22Rv1 (cell line): ENCODE data around the gene ZNF462.

Experiments
- H3K27ac ChIP-seq: fragments of 450-650 bp; 2 replicates; pipeline ENCODE4 v1.5.1; 2017
- ZFX ChIP-seq: fragments of 450-650 bp; IDR thresholded peaks from 2 replicates; pipeline ENCODE4 v1.6.1; 2017; ENCODE audit warnings: antibody characterized with exemption, borderline replicate concordance
- TF ChIP-seq, protein P1 (sequence below): fragments of 450-650 bp; IDR thresholded peaks from 2 replicates; pipeline ENCODE4 v1.5.1; 2017; ENCODE audit warnings: mild to moderate bottlenecking

The ZNF462 gene

DNA sequence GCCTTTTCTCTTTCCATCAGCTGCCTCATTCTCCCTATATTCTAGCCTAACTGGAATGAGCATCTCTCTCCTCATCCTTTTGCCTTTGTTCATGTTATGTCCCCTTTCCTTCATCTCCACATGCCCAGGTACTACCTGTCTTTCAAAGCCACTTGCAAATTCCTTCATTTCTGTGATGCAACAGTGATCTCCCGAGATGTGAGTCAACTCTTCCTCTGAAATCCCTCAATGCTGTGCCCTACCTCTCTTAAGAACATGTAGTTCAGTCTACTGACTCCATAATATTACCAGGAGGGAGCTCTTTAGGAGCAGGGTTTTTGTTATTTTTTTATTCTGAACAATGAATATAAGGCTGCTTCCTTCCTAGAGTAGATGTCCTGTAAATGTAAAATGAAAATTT lies 91.6 kb downstream of the ZNF462 start:
- TF ChIP-seq, protein P1, sequence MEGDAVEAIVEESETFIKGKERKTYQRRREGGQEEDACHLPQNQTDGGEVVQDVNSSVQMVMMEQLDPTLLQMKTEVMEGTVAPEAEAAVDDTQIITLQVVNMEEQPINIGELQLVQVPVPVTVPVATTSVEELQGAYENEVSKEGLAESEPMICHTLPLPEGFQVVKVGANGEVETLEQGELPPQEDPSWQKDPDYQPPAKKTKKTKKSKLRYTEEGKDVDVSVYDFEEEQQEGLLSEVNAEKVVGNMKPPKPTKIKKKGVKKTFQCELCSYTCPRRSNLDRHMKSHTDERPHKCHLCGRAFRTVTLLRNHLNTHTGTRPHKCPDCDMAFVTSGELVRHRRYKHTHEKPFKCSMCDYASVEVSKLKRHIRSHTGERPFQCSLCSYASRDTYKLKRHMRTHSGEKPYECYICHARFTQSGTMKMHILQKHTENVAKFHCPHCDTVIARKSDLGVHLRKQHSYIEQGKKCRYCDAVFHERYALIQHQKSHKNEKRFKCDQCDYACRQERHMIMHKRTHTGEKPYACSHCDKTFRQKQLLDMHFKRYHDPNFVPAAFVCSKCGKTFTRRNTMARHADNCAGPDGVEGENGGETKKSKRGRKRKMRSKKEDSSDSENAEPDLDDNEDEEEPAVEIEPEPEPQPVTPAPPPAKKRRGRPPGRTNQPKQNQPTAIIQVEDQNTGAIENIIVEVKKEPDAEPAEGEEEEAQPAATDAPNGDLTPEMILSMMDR: no peak
- TF ChIP-seq ZFX: no peak
- H3K27ac ChIP-seq: no peak overlapping the region

DNA sequence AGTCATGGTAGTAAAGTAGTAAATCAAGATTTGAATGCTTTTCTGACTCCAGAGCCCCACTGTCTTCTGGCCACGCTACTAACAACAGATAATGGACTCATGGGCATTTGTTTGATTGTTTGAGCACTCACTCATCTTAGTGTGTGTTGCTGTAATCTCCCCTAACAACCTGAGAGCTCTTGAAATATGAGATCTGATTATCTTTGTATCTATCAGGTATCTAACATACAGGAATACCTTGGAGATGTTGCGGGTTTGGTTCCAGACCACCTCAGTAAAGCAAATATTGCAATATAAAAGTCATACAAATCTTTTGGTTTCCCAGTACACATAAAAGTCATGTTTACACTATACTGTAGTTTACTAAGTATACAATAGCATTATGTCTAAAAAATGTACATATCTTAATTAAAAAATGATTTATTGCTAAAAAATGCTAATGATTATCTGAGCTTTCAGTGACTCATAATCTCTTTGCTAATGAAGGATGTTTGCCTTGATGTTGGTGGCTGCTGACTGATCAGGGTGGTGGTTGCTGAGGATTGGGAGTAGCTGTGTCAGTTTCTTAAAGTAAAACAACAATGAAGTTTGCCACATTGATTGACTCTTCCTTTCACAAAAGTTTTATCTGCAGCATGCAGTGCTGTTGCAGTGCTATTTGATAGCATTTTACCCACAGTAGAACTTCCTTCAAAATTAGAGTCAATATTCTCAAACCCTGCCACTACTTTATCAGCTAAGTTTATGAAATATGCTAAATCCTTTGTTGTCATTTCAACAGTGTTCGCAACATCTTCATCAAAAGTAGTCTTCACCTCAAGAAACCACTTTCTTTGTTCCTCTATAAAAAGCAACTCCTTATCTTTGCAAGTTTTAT lies 92.2 kb downstream of the ZNF462 start:
- no peak overlapping the region for H3K27ac ChIP-seq
- TF ChIP-seq ZFX: no peak
- TF ChIP-seq, protein P1: no peak

DNA sequence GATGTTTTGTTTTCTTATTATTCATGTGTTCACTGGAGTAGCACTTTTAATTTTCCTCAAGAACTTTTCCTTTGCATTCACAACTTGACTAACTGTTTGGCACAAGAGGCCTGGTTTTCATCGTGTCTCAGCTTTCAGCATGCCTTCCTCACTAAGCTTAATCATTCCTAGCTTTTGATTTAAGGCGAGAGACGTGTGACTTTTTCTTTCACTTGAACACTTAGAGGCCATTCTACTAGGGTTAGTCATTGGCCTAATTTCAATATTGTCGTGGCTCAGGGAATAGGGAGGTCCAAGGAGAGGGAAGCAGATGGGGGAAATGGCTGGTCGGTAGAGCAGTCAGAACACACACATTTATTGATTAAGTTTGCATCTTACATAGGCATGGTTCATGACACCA lies 94.0 kb downstream of the ZNF462 start:
- no peak overlapping the region for H3K27ac ChIP-seq
- TF ChIP-seq ZFX: no peak
- TF ChIP-seq, protein P1: no peak

DNA sequence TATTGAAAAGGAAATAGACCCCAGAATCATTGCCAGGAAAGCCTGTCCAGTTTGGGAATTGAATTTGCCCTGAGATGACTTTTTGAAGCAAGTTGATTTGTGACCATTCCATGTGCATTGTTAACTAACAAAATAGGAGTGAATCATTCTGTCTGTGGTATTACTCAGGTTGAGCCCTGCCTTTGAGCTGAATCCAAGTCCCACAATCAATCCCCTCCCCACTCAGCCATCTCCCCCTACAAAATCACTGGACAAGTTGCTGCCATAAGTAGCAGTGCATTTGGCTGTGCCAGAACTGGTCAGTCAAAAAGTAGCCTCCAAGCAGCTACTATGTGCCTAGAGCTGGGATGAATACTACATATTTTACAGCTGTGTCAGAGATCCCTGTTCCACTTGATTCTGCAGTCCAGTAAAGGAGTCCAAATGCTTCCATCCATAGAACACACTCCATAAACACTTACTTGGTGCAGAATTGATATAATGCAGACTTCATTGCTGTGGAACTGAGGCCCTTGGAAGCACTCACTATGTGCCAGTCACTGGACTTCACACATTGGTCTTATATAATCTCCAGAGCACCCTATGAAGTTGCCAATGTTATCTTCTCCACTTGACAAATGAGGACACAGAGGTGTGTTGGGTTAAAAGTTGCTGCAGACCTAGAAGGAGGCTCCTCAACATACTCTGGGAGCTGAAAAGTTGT lies 96.1 kb downstream of the ZNF462 start:
- no peak for TF ChIP-seq ZFX
- TF ChIP-seq, protein P1: no peak
- H3K27ac ChIP-seq: no peak overlapping the region

DNA sequence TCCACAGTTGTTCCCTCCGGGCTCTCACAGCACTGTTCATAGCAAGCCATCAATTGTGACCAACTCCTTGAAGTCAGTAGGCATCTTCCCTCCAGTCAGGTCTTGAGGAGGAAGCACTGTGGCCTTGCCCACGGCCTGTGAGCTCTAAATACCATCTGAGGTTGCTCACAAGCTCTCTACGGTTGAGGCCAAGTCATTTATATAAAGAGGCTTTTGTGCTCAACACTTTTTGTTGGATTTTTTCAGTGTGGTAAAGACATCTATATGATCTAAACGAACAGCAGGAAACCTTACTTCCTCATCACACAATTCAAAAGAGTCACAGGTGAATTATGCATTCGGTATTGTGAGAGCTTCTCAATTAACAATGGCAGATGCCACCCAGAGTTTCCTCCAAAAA lies 97.3 kb downstream of the ZNF462 start:
- no peak overlapping the region for H3K27ac ChIP-seq
- TF ChIP-seq, protein P1: no peak
- TF ChIP-seq ZFX: no peak

DNA sequence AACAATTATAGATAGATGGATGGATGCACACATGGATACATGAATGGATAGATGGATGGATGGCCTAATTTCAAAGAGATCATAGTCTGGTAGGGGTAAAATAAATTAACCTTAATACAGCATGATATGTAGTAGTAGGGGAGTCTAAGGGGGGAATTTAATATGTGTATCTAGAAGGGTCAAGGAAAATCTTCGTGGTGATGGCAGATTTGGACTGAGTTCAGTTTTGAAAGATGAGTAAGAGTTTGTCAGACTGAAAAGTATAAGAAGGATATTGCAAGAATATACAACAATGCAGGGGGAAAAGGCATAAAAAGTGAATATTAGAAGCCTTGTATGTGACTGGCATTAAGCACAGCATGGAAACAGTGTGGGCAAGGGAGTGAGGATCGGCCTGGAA lies 98.7 kb downstream of the ZNF462 start:
- H3K27ac ChIP-seq: no peak overlapping the region
- TF ChIP-seq, protein P1: no peak
- TF ChIP-seq ZFX: no peak

DNA sequence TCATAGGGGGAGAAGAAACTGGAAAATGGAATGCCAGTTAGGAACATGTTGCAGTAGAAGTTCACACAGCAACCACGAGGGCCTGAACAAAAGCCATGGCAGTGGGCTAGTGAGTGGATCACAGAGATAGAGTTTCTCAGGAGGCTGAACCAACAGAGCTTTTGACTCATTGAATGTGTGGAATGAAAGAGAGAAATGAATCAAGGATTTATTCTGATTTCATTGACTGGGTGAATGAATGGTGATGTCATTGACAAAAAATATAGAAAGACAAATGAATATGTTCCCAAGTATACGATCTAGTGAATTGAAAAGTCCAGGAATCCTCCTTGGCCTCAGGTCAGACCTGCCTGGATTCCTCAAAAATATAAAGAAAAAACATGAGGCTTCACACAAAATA lies 99.2 kb downstream of the ZNF462 start:
- H3K27ac ChIP-seq: no peak overlapping the region
- TF ChIP-seq, protein P1: no peak
- no peak for TF ChIP-seq ZFX
